ENCODE data around the gene KRT4. TPM values are rescaled to one million over a fixed set of nuclear protein-coding genes. Genes with fewer than 3 reads are reported as not detected.

Gene KRT4
- polyA plus RNA-seq, 3 donors, result not detected

GRCh38 chr12:52832451-52832850, 18.5 kb upstream of the KRT4 start:
- 78% methylated on average over 1 of the region's 3 CpGs for WGBS (ENCODE audit: insufficient coverage)
- Histone ChIP-seq H3K9me3 (replicated peaks in 1 of 2; ENCODE audit: control insufficient read depth in 1 of 2, insufficient read depth in 1 of 2, low read length in 2 of 2) (no peaks in the 10 kb centered on the region), H2AFZ (ENCODE audit: insufficient read depth, low read depth, low read length, poor library complexity, severe bottlenecking) (no peak overlapping the region), H3K79me2 (ENCODE audit: insufficient read depth, low read length) (no peaks in the 10 kb centered on the region), H3K27ac (ENCODE audit: low read depth in 1 of 2, low read length in 2 of 2) (no peak overlapping the region), H3K27me3 (ENCODE audit: control insufficient read depth in 2 of 2, insufficient read depth in 2 of 2, low read length in 2 of 2) (no peaks in the 10 kb centered on the region), H3K36me3 (replicated peaks in 1 of 2; ENCODE audit: control insufficient read depth in 1 of 2, insufficient read depth in 2 of 2, low read length in 2 of 2) (no peaks in the 10 kb centered on the region), H3K4me1 (ENCODE audit: control insufficient read depth in 1 of 2, insufficient read depth in 2 of 2, low read length in 2 of 2) (peaks cover 0 to 6% of the 10 kb centered on the region in 2 donors), H4K20me1 (ENCODE audit: insufficient read depth, low read length) (no peaks in the 10 kb centered on the region), H3K4me2 (replicated peaks; ENCODE audit: extremely low read depth, low read length, poor library complexity, severe bottlenecking) (no peak overlapping the region), H3K4me3 (replicated peaks in 1 of 3; ENCODE audit: low read depth in 2 of 3, low read length in 3 of 3) (no peak overlapping the region), H3K9ac (ENCODE audit: insufficient read depth, low read length, poor library complexity, severe bottlenecking) (no peak overlapping the region)
- intact Hi-C loops (cut with micrococcal nuclease), result no loop called here
- peaks cover 0 to 5% (median 4%) of the 10 kb centered on the region in 3 donors for H3K27me3 Mint-ChIP-seq (ENCODE audit: low read depth in 3 of 3)
- H3K36me3 Mint-ChIP-seq, result no peaks in the 10 kb centered on the region
- no peaks in the 10 kb centered on the region for H3K9me3 Mint-ChIP-seq
- H3K4me3 Mint-ChIP-seq, result no peak overlapping the region
- no peak overlapping the region for H3K27ac Mint-ChIP-seq
- peaks cover 15% of the 10 kb centered on the region for H3K4me1 Mint-ChIP-seq
- TF ChIP-seq, protein P1, sequence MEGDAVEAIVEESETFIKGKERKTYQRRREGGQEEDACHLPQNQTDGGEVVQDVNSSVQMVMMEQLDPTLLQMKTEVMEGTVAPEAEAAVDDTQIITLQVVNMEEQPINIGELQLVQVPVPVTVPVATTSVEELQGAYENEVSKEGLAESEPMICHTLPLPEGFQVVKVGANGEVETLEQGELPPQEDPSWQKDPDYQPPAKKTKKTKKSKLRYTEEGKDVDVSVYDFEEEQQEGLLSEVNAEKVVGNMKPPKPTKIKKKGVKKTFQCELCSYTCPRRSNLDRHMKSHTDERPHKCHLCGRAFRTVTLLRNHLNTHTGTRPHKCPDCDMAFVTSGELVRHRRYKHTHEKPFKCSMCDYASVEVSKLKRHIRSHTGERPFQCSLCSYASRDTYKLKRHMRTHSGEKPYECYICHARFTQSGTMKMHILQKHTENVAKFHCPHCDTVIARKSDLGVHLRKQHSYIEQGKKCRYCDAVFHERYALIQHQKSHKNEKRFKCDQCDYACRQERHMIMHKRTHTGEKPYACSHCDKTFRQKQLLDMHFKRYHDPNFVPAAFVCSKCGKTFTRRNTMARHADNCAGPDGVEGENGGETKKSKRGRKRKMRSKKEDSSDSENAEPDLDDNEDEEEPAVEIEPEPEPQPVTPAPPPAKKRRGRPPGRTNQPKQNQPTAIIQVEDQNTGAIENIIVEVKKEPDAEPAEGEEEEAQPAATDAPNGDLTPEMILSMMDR (IDR thresholded peaks at IDR 0.05), result no peak
- no peak for DNase-seq

DNA sequence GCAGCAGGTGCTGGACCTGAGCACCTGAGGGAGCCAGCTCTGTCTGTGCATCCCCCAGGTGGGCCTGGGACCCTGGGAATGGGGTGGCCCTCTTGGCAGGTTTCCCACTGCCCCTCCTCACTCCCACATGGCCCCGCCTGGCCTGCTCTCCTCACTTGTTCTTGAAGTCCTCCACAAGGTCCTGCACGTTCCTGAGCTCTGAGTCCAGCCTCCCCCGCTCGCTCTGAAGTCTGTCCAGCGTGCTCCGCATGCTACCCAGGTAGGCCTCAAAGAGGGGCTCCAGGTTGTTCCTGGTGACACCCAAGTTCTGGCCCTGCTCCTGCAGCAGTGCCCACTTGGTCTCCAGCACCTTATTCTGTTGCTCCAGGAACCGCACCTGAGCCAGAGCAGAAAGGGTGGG, 17.3 kb upstream of the KRT4 start:
- Histone ChIP-seq H3K4me2 (replicated peaks; ENCODE audit: extremely low read depth, low read length, poor library complexity, severe bottlenecking) (no peak overlapping the region), H3K79me2 (ENCODE audit: insufficient read depth, low read length) (no peaks in the 10 kb centered on the region), H3K36me3 (replicated peaks in 1 of 2; ENCODE audit: control insufficient read depth in 1 of 2, insufficient read depth in 2 of 2, low read length in 2 of 2) (no peaks in the 10 kb centered on the region), H3K9ac (ENCODE audit: insufficient read depth, low read length, poor library complexity, severe bottlenecking) (no peak overlapping the region), H4K20me1 (ENCODE audit: insufficient read depth, low read length) (no peaks in the 10 kb centered on the region), H3K4me3 (replicated peaks in 1 of 3; ENCODE audit: low read depth in 2 of 3, low read length in 3 of 3) (no peak overlapping the region), H3K27me3 (ENCODE audit: control insufficient read depth in 2 of 2, insufficient read depth in 2 of 2, low read length in 2 of 2) (no peaks in the 10 kb centered on the region), H2AFZ (ENCODE audit: insufficient read depth, low read depth, low read length, poor library complexity, severe bottlenecking) (no peak overlapping the region), H3K9me3 (replicated peaks in 1 of 2; ENCODE audit: control insufficient read depth in 1 of 2, insufficient read depth in 1 of 2, low read length in 2 of 2) (no peaks in the 10 kb centered on the region), H3K4me1 (ENCODE audit: control insufficient read depth in 1 of 2, insufficient read depth in 2 of 2, low read length in 2 of 2) (peaks cover 0 to 6% of the 10 kb centered on the region in 2 donors), H3K27ac (ENCODE audit: low read depth in 1 of 2, low read length in 2 of 2) (no peak overlapping the region)
- H3K4me3 Mint-ChIP-seq, result no peak overlapping the region
- TF ChIP-seq, protein P1 (IDR thresholded peaks at IDR 0.05), result no peak
- DNase-seq, result no peak
- H3K36me3 Mint-ChIP-seq, result no peaks in the 10 kb centered on the region
- intact Hi-C loops (cut with micrococcal nuclease), result no loop called here
- peak overlapping the region in 1 of 7 donors; percentile 33 for H3K27ac Mint-ChIP-seq
- H3K27me3 Mint-ChIP-seq (ENCODE audit: low read depth in 3 of 3), result peaks cover 0 to 9% (median 0%) of the 10 kb centered on the region in 3 donors
- H3K4me1 Mint-ChIP-seq, result peaks cover 14% of the 10 kb centered on the region
- WGBS (ENCODE audit: insufficient coverage), result 92% methylated on average over 7 of the region's 7 CpGs
- no peaks in the 10 kb centered on the region for H3K9me3 Mint-ChIP-seq

All from CD14-positive monocyte (primary cell).